Fibroblast of lung (primary cell): Measurements from ENCODE around the gene XPC. TPM values are rescaled to one million over a fixed set of nuclear protein-coding genes. Genes with fewer than 3 reads are reported as not detected.
"Not testable (repeated sequence)": the region's sequence is repeated elsewhere in the genome, so short reads cannot be mapped to it uniquely, and the experiment has no call there.

Source experiments
- DNase-seq, 2 donors: peaks; one replicate each; pipeline versions ENCODE4 v3.0.0 to v3.0.0-alpha.2; 2010; ENCODE audit warnings: low read depth in 2 of 2
- H2AFZ ChIP-seq: 2 replicates; pipeline ENCODE4 v1.5.1; 2012; ENCODE audit warnings: low read length, control low read depth, inconsistent platforms
- H3K27ac ChIP-seq: 2 replicates; pipeline ENCODE4 v1.5.1; 2011; ENCODE audit warnings: low read length, control low read depth; ENCODE audit not compliant: insufficient read depth
- H3K27me3 ChIP-seq: 2 replicates; pipeline ENCODE4 v1.5.1; 2011; ENCODE audit warnings: mild to moderate bottlenecking, low read length; ENCODE audit not compliant: control insufficient read depth, insufficient read depth
- H3K36me3 ChIP-seq: 2 replicates; pipeline ENCODE4 v1.5.1; 2011; ENCODE audit warnings: low read length; ENCODE audit not compliant: control insufficient read depth, insufficient read depth
- H3K4me1 ChIP-seq: 2 replicates; pipeline ENCODE4 v1.5.1; 2011; ENCODE audit warnings: low read length; ENCODE audit not compliant: control insufficient read depth, insufficient read depth; ENCODE audit errors: extremely low read depth
- H3K4me2 ChIP-seq: 2 replicates; pipeline ENCODE4 v1.5.1; 2011; ENCODE audit warnings: low read length, control low read depth; ENCODE audit not compliant: insufficient read depth; ENCODE audit errors: extremely low read depth
- H3K4me3 ChIP-seq, 4 experiments: fragments of 200-600 bp in 1 of 4; sonication (generic) in 1 of 4; replicated peaks in 1 of 4; 2 replicates each; pipeline ENCODE4 v1.5.1; 2011 to 2016; ENCODE audit warnings: low read length in 4 of 4, low read depth in 3 of 4, mild to moderate bottlenecking in 3 of 4, control low read depth in 2 of 4, inconsistent platforms in 1 of 4, mixed read lengths in 1 of 4; ENCODE audit not compliant: insufficient read depth in 1 of 4; ENCODE audit errors: control extremely low read depth in 1 of 4
- H3K79me2 ChIP-seq: 2 replicates; pipeline ENCODE4 v1.5.1; 2012; ENCODE audit warnings: mild to moderate bottlenecking, low read length, inconsistent platforms; ENCODE audit not compliant: control insufficient read depth, insufficient read depth
- H3K9ac ChIP-seq: 2 replicates; pipeline ENCODE4 v1.5.1; 2011; ENCODE audit warnings: mild to moderate bottlenecking, low read length, control low read depth; ENCODE audit not compliant: insufficient read depth
- H3K9me3 ChIP-seq: 2 replicates; pipeline ENCODE4 v1.5.1; 2012; ENCODE audit warnings: low read depth, low read length; ENCODE audit not compliant: control insufficient read depth, insufficient read depth
- H4K20me1 ChIP-seq: 2 replicates; pipeline ENCODE4 v1.5.1; 2011; ENCODE audit warnings: low read length; ENCODE audit not compliant: control insufficient read depth, insufficient read depth; ENCODE audit errors: extremely low read depth
- EZH2 ChIP-seq: IDR thresholded peaks from 2 replicates; pipeline ENCODE4 v1.5.1; 2012; ENCODE audit warnings: low read length, control low read depth, mild to moderate bottlenecking; ENCODE audit errors: missing control alignments
- polyA plus RNA-seq, 2 donors: library from polyadenylated mRNA; depleted of rRNA in 1 of 2; stranded (reverse) in 1 of 2; unstranded in 1 of 2; fragments of >200 nt; gene quantifications; 2 replicates each; pipeline ENCODE4 v1.2.1, GENCODE V29; 2011 to 2012; ENCODE audit warnings: missing spikeins in 1 of 2
- total RNA-seq: library from RNA; depleted of rRNA; stranded (reverse); fragments of >200 nt; gene quantifications from 2 replicates; pipeline ENCODE4 v1.2.1, GENCODE V29; 2014
- TF ChIP-seq, protein P1 (sequence below), 2 donors: IDR thresholded peaks in 1 of 2; conservative IDR thresholded peaks in 1 of 2; 1 replicate in 1 of 2; 2 replicates in 1 of 2; pipeline ENCODE4 v1.5.1; 2011 to 2012; ENCODE audit warnings: low read length in 2 of 2, control low read depth in 1 of 2, inconsistent platforms in 1 of 2, low read depth in 1 of 2, mild to moderate bottlenecking in 1 of 2

Gene XPC
- total and polyA plus RNA-seq, 2 donors (not counting 1 experiment from before 2014, with no cell fraction given) = 18.4 to 95.6 TPM

DNA sequence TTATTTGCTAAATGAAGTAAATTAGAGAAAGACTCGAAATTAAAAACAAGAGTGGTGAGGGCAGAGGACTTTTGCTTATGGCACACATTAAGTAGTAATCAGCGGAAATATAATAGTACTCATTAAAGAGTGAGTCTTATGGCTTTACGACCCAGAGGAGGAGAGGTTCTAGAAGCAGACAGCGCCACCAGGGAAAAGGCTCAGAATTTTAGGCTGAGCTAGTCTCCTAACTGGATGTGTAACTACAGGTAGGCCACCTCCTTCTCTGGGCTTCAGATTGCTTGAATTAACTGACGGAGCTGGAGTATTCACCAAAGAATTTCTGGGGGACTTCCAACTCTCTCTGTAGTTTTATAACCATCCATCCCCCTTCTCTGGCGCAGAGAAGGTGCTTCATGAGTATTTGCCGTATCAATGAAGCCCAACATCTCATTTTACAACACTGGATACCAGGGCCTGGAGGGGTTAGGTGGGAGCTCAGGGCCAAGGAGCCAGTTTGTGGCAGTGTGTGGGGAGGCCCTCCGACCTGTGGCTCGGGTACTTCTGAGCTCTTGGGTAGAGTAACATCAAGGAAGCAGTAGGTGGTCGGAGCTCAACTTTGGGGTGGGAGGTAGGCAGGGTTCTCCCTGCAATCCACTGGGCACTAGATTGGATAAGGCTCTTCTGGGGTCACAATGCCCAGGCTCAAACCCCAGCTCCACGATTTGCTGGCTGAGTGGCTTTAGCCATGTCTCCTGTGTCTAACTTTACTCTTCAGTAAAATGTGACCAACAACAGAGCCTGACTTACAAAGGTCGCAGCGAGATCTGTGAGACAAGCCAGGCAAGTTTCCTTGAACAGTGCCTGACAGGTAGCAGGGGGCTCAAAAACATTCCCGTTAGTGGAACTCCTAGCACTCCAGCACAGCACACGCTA is 54.8 kb downstream of the XPC start:
- Histone ChIP-seq H3K27me3 (no peaks in the 10 kb centered on the region), H3K79me2 (peaks cover 44% of the 10 kb centered on the region), H3K9me3 (no peaks in the 10 kb centered on the region), H3K4me3 (peak overlapping the region; percentile 81 to 99 (median 90)), H3K9ac (peak overlapping the region; percentile 67), H2AFZ (peak overlapping the region; percentile 89), H3K4me1 (peaks cover 9% of the 10 kb centered on the region), H3K36me3 (peaks cover 3% of the 10 kb centered on the region), H3K27ac (peak overlapping the region; percentile 93), H4K20me1 (no peaks in the 10 kb centered on the region), H3K4me2 (peak overlapping the region; percentile 91)
- no peak for DNase-seq
- TF ChIP-seq, protein P1, sequence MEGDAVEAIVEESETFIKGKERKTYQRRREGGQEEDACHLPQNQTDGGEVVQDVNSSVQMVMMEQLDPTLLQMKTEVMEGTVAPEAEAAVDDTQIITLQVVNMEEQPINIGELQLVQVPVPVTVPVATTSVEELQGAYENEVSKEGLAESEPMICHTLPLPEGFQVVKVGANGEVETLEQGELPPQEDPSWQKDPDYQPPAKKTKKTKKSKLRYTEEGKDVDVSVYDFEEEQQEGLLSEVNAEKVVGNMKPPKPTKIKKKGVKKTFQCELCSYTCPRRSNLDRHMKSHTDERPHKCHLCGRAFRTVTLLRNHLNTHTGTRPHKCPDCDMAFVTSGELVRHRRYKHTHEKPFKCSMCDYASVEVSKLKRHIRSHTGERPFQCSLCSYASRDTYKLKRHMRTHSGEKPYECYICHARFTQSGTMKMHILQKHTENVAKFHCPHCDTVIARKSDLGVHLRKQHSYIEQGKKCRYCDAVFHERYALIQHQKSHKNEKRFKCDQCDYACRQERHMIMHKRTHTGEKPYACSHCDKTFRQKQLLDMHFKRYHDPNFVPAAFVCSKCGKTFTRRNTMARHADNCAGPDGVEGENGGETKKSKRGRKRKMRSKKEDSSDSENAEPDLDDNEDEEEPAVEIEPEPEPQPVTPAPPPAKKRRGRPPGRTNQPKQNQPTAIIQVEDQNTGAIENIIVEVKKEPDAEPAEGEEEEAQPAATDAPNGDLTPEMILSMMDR (conservative IDR thresholded peaks at IDR 0.05 in 1 of 2, IDR thresholded peaks at IDR 0.05 in 1 of 2; ENCODE audit: low read depth in 1 of 2, low read length in 2 of 2) = no peak
- TF ChIP-seq EZH2 = no peak

DNA sequence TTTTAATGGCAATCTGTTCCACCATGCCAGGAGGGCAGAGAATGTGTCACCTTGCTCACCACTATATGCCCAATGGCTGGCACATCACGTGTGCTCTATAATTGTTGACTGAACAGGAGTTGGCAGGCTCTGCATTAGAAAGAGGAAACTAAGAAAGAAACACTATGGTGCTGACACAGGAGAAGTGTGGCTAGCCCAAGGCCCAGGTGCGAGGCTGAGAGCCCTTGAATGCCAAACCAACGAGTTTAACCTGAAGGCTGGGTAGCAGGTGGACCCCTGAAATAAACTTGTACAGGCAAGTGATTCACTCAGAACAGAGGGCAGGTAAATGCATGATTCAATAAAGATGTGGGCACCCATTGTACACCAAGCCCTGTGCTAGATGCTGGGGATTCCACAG is 56.1 kb downstream of the XPC start:
- H3K4me1 ChIP-seq = peaks cover 9% of the 10 kb centered on the region
- DNase-seq = no peak

DNA sequence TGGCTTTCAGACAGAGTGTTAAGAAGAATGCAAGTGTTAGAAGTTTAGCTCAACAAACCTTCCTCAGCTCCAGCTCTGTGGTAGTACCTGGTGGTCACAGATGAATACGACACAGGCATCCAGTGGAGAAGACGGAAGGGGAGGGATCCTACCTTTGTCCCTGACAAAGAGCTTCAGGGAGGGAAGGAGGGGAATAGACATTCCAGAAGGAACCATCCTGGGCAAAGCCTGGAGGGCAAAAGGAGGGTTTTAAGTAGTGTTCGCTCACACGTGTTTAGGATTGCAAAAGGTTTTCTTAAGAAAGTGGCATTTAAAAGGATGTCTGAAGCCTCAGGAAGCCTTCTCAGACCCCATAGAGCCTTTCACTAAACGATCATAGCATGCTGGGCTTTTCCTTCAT is 56.5 kb downstream of the XPC start:
- no peaks in the 10 kb centered on the region for H3K27me3 ChIP-seq
- H3K79me2 ChIP-seq = peaks cover 27% of the 10 kb centered on the region
- H4K20me1 ChIP-seq = no peaks in the 10 kb centered on the region
- H3K9ac ChIP-seq = no peak overlapping the region
- no peak overlapping the region for H2AFZ ChIP-seq
- no peak overlapping the region for H3K4me2 ChIP-seq
- H3K36me3 ChIP-seq = no peaks in the 10 kb centered on the region
- no peak for DNase-seq
- TF ChIP-seq, protein P1 (conservative IDR thresholded peaks at IDR 0.05 in 1 of 2, IDR thresholded peaks at IDR 0.05 in 1 of 2; ENCODE audit: low read depth in 1 of 2, low read length in 2 of 2) = no peak
- no peak for TF ChIP-seq EZH2
- no peak overlapping the region for H3K27ac ChIP-seq
- H3K4me3 ChIP-seq = no peak overlapping the region
- H3K4me1 ChIP-seq = peaks cover 9% of the 10 kb centered on the region
- no peaks in the 10 kb centered on the region for H3K9me3 ChIP-seq

More for the DNA sequence above, 56.1 kb downstream of the XPC start:
- no peaks in the 10 kb centered on the region for H4K20me1 ChIP-seq
- no peaks in the 10 kb centered on the region for H3K9me3 ChIP-seq
- no peak overlapping the region for H3K4me2 ChIP-seq
- peaks cover 31% of the 10 kb centered on the region for H3K79me2 ChIP-seq
- H3K27me3 ChIP-seq = no peaks in the 10 kb centered on the region
- H3K27ac ChIP-seq = no peak overlapping the region
- no peak overlapping the region for H2AFZ ChIP-seq
- no peaks in the 10 kb centered on the region for H3K36me3 ChIP-seq
- TF ChIP-seq EZH2 = no peak
- TF ChIP-seq, protein P1 (conservative IDR thresholded peaks at IDR 0.05 in 1 of 2, IDR thresholded peaks at IDR 0.05 in 1 of 2; ENCODE audit: low read depth in 1 of 2, low read length in 2 of 2) = no peak
- H3K4me3 ChIP-seq = no peak overlapping the region
- no peak overlapping the region for H3K9ac ChIP-seq

DNA sequence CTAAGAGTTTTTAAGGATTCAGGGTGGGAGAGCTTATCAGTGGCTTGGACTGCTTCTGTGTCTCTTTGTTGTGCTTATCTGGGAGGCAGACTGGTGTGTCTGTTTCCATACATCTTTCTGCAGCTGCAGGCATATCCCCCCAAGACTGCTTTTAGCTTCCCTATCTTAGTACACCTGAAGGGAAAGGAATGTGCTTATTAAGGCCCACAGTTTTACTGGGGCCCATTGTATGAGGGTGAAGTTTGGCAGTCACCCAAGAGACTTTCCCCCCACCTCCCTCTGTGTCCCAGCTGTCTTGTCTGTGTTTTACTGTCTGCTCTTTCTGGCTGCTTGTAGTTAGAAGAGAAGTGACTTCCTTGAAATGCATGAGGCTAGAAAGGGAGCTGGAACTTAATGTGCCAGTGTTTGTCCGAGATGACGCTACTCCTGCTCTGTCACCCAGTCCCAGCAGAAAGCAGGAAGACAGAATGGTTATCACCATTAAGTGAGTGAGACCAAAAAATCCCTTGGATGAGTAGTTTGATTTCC is 57.4 kb downstream of the XPC start:
- not testable (repeated sequence) for H3K4me2 ChIP-seq, DNase-seq, H2AFZ ChIP-seq, H4K20me1 ChIP-seq, H3K4me1 ChIP-seq, H3K27ac ChIP-seq, H3K9me3 ChIP-seq, H3K9ac ChIP-seq, H3K27me3 ChIP-seq, H3K4me3 ChIP-seq, H3K36me3 ChIP-seq
- H3K79me2 ChIP-seq = peaks cover 18% of the 10 kb centered on the region
